GM19324 (cell line): Measurements from ENCODE around the gene S100A7A.
"Not testable (repeated sequence)": the region's sequence is repeated elsewhere in the genome, so short reads cannot be mapped to it uniquely, and the experiment has no call there.

ENCODE experiments used
- ATAC-seq: cut with Tn5 transposase; IDR thresholded peaks from one replicate; pipeline ENCODE4 v1.9.1; 2021; ENCODE audit warnings: mild to moderate bottlenecking, moderate library complexity; ENCODE audit not compliant: unreplicated experiment, low FRiP score

S100A7A gene

GRCh38 chr1:153419436-153419793 lies 3.1 kb downstream of the S100A7A start:
- ATAC-seq, result not testable (repeated sequence)

- ATAC-seq, result no peak
These were observed 4.0 kb downstream of the S100A7A start for GRCh38 chr1:153420306-153420705.

DNA sequence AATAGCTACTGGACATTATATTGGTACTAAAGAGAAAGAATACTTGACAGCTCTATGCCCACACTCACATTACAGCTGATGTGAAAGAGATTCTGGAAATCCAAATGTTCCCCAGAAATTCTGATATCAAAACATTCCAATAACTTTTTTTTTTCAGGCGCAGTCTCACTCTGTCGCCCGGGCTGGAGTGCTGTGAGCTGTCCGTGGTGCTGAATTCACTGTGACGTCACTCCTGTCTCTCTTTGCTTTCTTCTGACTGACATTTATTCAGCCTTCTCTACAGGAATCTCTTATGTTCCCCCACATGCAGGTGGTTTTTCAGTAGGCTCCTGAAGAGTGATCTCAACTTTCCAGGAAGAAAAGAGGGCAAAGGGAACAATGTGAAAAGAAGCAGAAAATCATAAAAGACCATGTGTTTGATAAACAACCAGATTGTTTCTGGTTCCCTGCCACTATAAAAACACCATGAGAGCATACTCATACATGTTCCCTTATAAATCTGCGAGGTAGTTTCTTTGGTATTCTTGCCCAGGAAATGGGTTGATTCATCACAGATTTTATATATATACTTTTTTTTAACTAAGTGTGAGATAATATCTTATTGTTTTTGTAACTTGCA lies 6.2 kb downstream of the S100A7A start:
- ATAC-seq, result no peak

DNA sequence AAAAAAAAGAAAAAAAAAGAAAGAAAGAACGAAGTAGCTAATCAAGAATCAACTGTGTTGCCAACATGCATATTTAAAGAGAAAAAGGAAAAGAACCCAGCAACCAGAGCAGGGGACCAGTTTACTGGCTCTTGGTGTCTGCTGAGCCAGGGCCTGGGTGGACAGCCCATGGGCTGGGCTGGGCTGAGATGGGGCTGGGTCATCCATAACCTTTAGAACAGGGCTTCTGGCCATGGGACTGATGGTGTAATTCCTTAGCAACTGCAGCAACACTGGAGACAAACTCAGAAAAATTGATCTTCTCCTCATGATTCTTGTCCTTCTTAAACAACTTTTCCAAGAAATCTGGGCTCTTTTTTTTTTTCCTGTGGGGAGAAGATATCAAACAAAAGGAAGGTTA lies 10.5 kb downstream of the S100A7A start:
- no peak for ATAC-seq

GRCh38 chr1:153428073-153428638 lies 11.8 kb downstream of the S100A7A start:
- no peak for ATAC-seq

- no peak for ATAC-seq
These were observed 12.5 kb downstream of the S100A7A start for GRCh38 chr1:153428791-153429190.

DNA sequence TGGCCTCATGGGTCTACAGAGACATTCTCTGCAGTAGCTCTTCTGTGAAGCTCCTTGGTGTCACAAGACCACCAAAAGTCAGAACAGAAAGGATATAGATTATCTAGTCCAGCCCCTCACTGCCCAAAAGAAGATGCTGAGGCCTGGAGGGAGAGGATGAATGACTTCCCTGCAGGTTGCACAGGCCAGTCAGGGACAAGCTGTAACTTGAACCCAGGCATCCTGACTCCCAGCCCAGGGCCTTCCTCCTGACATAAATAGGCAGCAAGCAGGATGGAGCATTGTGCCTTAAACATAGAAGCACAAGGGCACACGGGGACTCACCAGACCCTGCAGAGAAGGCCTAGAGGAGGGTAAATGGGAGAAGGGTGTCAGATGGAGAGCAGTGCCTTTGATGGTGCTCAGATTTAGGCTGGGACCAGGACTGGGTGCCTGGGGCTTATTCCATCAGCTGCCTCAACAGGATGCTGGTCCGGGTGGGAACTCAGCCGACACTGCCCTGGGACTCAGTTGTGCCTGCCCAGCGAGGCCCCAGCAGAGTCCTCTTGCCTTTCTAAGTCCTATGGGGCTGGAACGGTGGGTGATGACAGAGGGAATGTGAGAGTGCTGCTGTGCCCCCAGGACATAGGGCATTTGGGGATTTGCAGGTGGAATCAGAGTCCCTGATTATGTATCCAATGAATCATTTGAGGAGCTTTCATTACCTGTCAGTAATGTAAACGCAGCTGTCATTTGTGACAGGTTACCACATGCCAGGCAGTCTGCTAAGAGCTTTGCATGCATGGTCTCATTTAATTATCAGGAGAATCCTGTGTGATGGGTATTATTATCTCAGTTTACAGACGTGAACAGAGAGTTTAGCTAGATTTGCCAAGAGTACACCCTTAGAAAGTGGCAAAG lies 13.2 kb downstream of the S100A7A start:
- no peak for ATAC-seq

GRCh38 chr1:153430166-153430553 lies 13.8 kb downstream of the S100A7A start:
- ATAC-seq, result no peak

DNA sequence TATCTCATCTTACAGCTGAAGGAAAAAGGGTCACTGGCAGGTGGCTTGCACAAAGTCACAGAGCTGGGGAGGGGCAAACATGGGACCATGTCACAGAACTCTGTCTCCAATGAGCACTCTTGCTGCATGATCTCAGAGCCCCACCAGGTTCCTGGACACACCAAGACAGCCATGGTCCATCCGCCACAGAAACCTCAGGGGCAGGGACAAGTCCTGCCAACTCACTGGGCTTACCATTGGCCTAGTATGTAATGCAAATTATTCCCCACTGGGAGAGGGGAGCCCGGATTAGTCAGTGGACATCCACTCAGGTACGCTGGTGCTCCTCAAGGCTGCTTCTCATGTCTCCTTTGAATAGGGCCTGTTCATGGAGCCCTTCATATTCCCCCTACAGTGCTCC lies 14.2 kb downstream of the S100A7A start:
- ATAC-seq, result no peak

DNA sequence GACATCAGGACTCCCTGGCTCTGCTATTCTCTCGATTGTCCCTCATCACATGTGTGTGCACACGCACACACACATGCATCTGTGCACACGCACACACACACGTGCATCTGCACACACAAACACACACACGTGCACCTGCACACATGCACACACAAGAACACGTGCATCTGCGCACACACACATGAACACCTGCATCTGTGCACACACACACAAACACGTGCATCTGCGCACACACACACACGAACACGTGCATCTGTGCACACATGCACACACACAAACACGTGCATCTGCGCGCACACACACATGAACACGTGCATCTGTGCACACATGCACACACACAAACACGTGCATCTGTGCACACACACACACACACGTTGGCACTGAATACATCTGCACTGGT lies 14.7 kb downstream of the S100A7A start:
- ATAC-seq, result no peak

GRCh38 chr1:153431427-153431826 lies 15.1 kb downstream of the S100A7A start:
- ATAC-seq, result no peak

- no peak for ATAC-seq
These were observed 15.6 kb downstream of the S100A7A start for GRCh38 chr1:153431928-153432327.

- no peak for ATAC-seq
These were observed 16.8 kb downstream of the S100A7A start for GRCh38 chr1:153432874-153433681.

- ATAC-seq, result no peak
These were observed 18.6 kb downstream of the S100A7A start for GRCh38 chr1:153434746-153435455.

DNA sequence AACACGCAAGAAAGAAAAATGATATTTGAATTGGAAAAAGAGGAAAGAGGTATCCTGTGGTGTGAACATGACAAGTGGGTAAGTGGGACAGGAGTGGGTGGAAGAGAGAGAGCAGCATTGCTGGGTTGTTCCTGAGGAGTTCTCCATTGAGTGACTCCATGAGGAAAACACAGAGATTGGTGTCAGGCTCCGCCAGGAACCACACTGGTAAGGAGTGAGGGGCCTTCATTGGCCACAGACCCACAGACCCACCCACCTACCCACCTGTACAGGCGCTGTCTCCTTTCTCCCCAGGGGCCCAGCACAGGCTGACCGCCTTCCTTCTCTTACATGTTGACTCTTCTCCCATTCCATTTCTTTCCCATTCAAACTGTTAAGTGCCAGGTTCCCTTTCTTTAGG lies 20.9 kb downstream of the S100A7A start:
- no peak for ATAC-seq

- ATAC-seq, result no peak
These were observed 22.3 kb downstream of the S100A7A start for GRCh38 chr1:153438599-153438998.

DNA sequence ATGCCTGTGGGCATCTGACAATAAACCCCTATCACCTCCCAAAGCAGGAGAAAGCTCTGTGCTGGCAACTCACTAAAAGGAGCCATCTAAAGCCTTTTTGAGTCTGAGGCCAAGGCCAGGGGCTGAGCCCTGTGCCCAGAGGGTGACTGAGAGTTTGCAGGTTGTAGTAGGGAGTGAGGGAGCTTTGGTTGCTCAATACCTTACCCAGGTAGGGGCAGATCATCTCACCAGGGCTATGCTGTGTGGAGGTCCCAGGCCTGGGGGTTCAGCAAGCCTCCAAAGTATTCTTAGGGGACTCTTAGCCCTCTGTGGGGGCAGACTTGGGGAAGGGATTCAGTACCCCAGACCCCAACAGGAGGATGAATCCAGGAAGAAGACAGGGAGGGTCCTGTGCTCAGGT lies 23.0 kb downstream of the S100A7A start:
- no peak for ATAC-seq

GRCh38 chr1:153441238-153441755 lies 25.0 kb downstream of the S100A7A start:
- ATAC-seq, result no peak

GRCh38 chr1:153443486-153443885 lies 27.2 kb downstream of the S100A7A start:
- no peak for ATAC-seq

- no peak for ATAC-seq
These were observed 27.8 kb downstream of the S100A7A start for GRCh38 chr1:153444078-153444477.
